ENCODE measurements around the gene RUNX2.

Gene RUNX2

GRCh38 chr6:45535933-45536332 is 207.8 kb downstream of the RUNX2 start (continued):
- TF ChIP-seq ZBTB44 (tag by site-specific recombination; IDR thresholded peaks at IDR 0.05) (no peak), KLF10 (tag by site-specific recombination; IDR thresholded peaks at IDR 0.05) (no peak), ZNF610 (tag by site-specific recombination; IDR thresholded peaks at IDR 0.05; ENCODE audit: borderline replicate concordance) (no peak), BCL11A (tag by site-specific recombination; IDR thresholded peaks at IDR 0.05; ENCODE audit: low read depth) (no peak), ZNF645 (tag by site-specific recombination; IDR thresholded peaks at IDR 0.05) (no peak), REPIN1 (tag by site-specific recombination; IDR thresholded peaks at IDR 0.05; ENCODE audit: low read depth) (no peak), ZNF596 (tag by site-specific recombination; IDR thresholded peaks at IDR 0.05) (no peak), ZNF174 (tag by site-specific recombination; IDR thresholded peaks at IDR 0.05) (no peak)

GRCh38 chr6:45537539-45537938 is 209.4 kb downstream of the RUNX2 start:
- TF ChIP-seq ZNF548 (tag by site-specific recombination; IDR thresholded peaks at IDR 0.05) (no peak), ZNF214 (tag by site-specific recombination; IDR thresholded peaks at IDR 0.05; ENCODE audit: borderline replicate concordance) (no peak), ZNF529 (tag by site-specific recombination; IDR thresholded peaks at IDR 0.05; ENCODE audit: insufficient replicate concordance) (no peak), SALL2 (tag by site-specific recombination; IDR thresholded peaks at IDR 0.05; ENCODE audit: borderline replicate concordance) (no peak), HIC1 (tag by site-specific recombination; IDR thresholded peaks at IDR 0.05) (no peak), ZFP3 (tag by site-specific recombination; IDR thresholded peaks at IDR 0.05; ENCODE audit: low read depth) (no peak), ZNF701 (tag by site-specific recombination; IDR thresholded peaks at IDR 0.05) (no peak), ZNF558 (tag by site-specific recombination; IDR thresholded peaks at IDR 0.05) (no peak), ZNF175 (tag by site-specific recombination; IDR thresholded peaks at IDR 0.05) (no peak), ZNF112 (tag by site-specific recombination; IDR thresholded peaks at IDR 0.05) (no peak), ZNF510 (tag by site-specific recombination; IDR thresholded peaks at IDR 0.05; ENCODE audit: insufficient replicate concordance) (no peak), KLF1 (tag by site-specific recombination; IDR thresholded peaks at IDR 0.05) (no peak), SP3 (tag by site-specific recombination; IDR thresholded peaks at IDR 0.05) (no peak), GLIS2 (tag by site-specific recombination; IDR thresholded peaks at IDR 0.05) (no peak)
- Histone ChIP-seq H3K27ac (ENCODE audit: extremely low read depth, low read depth, low read length) (no peak overlapping the region), H3K36me3 (ENCODE audit: control insufficient read depth in 2 of 2, insufficient read depth in 1 of 2, low read length in 2 of 2) (no peaks in the 10 kb centered on the region), H3K4me3 (ENCODE audit: low read depth, low read length) (no peak overlapping the region), H3K9me3 (ENCODE audit: control insufficient read depth, insufficient read depth, low read depth, low read length) (no peaks in the 10 kb centered on the region), H3K4me1 (ENCODE audit: control insufficient read depth, insufficient read depth, low read length) (no peaks in the 10 kb centered on the region; the same call in none of the 2 replicates)
- ChIA-PET CTCF (interaction anchor here (0.5 kb wide), 1 partner anchor 80 kb away, joined by 4 read pairs; no protein-coding TSS in a partner anchor), POLR2A (no interaction called here)
